ENCODE measurements around the gene WNT6.

Gene WNT6

DNA sequence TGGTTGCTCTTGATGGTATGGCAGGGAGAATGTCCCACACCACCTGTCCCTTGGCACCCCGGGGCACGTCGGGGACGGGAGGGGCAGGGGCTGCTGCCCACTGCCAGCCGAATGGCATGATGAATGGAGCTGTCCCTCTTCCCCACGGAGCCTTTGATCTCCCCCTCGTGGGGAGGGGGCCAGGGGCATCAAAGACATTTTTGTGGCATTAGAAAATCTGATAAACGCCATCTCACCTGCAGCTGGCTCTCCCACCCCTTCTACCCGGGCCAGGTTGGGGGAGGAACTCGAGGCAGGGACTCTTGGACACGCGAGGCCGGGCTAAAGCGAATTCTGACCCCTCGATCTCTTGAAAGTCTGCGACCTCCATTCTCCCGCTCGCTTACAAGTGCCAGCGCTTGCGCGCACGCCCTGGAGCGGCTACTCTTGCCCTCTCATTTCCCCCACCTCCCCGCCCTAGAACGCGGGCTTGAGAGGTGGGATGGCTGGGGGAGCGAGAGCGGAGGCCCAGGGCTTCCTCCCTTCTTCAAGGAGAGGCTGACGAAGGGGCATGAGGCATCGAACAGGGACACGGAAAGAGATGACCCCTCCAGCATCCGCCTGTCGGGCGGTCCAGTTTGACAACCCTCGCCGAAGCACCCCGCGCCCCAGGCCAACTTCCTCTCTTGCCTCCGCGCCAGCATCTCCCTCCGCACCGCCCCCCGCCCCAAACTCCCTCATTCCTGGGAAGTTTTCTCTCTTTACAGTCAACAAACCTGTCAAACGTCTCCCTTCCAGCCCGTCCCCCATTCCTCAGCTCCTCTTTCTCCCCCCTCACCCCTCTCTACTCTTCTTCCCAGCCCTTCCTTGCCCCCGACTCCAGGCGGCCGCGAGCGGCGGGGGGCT lies 692 bp upstream of the WNT6 start:
- no peak for DNase-seq

DNA sequence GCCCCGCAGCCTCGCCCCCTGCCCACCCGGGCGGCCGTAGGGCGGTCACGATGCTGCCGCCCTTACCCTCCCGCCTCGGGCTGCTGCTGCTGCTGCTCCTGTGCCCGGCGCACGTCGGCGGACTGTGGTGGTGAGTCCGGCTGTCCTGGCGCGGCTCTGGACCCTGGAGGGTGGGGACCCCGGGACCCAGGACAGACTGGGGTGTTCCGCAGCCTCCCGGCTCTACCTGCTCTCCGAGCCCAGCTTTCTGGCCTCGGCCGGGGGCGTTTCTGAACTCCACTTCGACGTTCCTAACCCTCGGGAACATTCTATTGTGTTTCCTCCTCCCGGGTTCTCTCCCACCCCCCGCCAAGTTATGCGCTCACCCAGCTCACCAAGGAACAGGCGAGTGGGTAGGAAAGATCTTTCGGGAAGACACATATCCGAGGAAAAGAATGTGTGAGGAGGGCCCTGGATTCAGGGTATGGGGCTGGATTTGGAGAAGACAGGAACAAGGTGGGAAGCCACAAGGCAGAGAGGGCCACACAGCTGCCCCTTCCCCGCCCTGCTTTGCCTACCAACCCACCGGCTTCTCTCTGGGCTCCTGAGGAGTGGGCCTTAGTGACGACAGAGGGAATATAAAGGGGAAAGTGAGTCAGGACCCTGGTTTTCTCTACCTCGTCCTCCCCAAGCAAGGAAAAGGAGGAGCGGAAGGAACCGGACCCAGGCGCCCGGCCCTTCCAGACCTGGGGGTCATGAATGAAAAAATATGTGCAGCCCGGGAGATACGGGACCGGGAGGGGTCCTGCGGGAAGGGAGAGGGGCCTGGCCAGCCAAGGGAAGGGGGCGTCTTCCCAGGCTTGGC lies 605 bp downstream of the WNT6 start:
- no peak for DNase-seq

GRCh38 chr2:218860950-218861381 lies 1.4 kb downstream of the WNT6 start:
- peak; percentile 91 for DNase-seq

DNA sequence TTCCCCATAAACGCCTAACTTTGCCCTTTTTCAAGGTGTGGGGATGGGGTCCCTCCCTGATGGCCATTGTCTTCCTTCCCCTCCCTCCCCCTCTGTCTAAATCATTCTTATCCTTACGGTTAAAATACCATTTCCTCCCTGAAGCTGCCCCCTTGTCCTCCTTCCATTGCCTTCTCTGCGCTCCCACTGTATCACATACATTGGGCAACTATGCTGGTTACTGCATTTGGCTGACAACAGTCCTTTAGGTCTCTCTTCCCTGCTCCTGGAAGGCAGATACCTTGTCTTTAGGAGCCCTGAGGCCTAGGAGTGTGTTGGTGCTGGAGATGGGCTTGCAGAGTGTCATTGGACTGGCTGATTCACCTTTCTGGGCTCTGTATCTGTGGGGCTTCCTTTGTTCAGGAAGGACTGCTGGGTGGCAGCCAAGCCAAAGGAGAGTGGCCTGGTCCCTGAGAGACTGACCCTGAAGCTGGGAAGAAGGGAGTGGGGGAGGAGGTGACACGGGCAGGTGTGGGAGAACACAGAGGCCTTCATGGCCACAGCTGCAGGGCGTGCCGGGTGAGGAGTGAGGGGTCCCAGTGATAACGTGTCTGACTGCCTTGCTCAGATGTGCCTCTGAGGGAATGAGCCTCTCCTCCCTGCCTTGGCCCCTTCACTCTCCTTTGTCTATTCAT lies 2.2 kb downstream of the WNT6 start:
- no peak for DNase-seq

GRCh38 chr2:218863021-218863520 lies 3.5 kb downstream of the WNT6 start:
- DNase-seq: no peak

DNA sequence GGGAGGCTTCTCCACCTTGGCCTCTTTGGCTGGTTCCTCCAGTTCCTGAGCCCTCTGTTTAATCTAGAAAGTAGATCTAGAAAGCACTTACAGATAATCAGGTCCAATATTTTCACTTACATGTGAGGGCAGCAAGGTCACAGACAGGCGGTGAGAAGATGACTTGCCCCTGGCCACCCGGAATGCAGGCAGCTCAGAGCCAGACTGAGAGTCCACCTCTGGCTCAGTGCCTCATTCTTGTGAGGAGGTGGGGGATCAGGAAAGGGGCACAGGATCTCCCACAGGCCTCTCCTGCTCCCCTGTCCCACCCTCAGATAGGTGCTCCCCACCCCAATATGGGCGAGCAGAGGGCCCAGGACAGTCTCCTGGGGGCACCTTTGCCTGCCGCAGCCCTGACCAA lies 5.8 kb downstream of the WNT6 start:
- DNase-seq: no peak

DNA sequence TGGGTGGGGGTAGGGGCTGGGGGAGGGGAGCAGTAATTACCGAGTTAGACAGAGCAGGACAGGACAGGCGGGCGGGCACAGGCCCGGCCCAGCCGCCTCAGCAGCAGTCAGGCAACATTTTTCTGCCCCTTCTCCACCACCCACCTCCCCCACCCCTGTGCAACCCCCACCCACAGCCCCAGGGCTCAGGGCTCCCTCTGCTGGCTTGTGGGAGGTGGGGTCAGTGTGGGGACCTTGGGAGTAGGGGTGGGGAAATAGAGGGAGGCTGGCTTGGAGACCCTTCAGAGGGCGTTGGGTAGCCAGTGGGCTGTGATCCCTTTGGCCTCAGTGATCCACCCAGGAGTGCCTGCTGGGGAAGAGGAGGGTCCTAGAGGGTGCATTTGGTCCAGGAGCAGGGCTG lies 6.4 kb downstream of the WNT6 start:
- DNase-seq: no peak

GRCh38 chr2:218867900-218868299 lies 8.3 kb downstream of the WNT6 start:
- DNase-seq: no peak

GRCh38 chr2:218869064-218869463 lies 9.5 kb downstream of the WNT6 start:
- DNase-seq: no peak

- no peak for DNase-seq
Measured at GRCh38 chr2:218870984-218871344, 11.4 kb downstream of the WNT6 start.

DNA sequence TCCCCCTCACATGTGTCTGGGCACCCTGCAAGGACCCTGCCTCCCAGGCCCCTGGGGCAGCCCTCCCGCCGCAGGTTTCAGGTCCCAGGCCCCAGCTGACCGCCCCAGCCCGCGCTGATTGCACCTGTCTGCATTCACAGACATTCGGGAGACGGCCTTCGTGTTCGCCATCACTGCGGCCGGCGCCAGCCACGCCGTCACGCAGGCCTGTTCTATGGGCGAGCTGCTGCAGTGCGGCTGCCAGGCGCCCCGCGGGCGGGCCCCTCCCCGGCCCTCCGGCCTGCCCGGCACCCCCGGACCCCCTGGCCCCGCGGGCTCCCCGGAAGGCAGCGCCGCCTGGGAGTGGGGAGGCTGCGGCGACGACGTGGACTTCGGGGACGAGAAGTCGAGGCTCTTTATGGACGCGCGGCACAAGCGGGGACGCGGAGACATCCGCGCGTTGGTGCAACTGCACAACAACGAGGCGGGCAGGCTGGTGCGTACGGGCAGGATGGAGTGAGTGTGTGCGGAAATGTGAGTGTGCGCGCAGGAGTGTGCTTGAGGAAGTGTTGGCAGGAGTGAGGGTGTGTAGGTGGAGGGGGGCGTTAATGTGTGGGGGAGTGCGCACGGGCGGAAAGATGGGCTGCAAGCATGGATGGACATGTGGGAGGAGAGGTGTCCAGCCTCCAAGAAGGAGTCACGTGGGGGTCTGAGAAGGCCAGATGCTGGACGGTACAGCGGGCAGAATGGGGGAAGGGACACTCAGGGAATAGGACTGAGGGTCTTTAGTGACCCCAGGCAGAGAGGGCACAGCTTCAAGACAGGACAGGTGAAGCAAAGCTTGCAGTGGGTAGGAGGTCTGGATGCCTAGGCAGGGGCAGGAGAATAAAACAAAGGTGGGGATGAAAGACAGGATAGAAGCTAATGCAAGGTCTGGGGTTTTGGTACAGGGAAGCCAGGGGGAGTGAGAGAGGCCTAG lies 12.0 kb downstream of the WNT6 start:
- DNase-seq: no peak

DNA sequence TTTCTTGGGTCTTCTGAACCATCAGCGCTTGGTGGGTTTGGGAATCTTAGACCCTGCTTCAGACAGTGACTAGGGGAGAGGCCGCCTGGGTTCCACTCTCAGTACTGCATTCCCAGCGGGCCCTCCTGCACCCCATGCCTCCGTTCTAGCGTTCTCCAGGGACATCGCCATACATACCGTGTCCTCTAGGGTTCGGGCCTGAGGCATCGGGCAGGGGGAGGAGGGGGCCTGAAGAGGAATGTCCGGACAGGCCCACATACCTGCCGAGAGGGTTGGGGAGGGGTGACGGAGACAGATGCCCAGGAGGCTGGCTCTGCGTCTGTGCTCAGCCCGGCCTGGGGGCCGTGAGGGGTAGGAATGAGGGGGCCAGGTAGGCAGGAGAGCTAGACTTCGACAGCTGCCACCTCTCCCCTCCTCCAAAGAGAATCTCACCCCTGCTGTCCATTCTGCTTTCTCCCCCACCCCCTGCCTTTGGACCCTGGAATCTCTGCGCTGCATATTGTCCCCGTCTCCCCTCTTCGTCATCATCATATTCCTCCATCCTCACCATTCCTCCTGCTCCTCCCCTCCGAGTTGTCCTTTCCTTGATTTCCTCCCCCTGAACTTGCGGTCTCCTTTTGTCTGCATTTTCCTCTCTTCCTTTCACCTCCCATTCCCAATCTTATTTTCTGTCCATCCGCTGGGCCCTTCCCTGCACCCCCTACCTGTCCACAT lies 13.2 kb downstream of the WNT6 start:
- no peak for DNase-seq

- DNase-seq: no peak
Measured at GRCh38 chr2:218873359-218874194, 14.0 kb downstream of the WNT6 start.

DNA sequence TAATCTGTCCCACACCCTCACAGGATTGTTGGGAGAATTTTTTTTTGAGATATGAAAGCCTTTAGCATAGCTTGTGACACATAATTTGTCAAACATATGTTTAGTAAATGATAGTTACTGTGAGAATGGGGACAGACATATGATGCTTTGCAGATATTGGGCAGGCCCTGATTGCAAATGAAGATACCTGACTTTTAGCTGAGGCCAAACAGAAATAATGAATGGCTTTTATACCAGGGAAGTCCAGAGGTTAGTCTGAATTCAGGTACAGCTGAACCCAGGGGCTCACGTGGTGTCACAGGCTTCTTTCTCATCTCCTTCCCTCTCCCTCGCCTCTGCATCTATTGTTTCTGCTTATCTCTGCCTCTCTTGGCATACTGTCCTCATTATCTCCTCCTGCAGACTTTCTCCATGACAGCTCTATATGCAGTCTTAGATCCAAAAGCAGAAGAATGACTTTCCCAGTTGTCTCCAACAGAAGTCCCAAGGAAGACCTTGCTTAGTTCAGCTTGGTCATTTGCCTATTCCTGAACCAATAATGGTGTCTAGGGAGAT lies 16.2 kb downstream of the WNT6 start:
- no peak for DNase-seq

- peak; percentile 46 for DNase-seq
Measured at GRCh38 chr2:218876562-218877219, 17.1 kb downstream of the WNT6 start.

DNA sequence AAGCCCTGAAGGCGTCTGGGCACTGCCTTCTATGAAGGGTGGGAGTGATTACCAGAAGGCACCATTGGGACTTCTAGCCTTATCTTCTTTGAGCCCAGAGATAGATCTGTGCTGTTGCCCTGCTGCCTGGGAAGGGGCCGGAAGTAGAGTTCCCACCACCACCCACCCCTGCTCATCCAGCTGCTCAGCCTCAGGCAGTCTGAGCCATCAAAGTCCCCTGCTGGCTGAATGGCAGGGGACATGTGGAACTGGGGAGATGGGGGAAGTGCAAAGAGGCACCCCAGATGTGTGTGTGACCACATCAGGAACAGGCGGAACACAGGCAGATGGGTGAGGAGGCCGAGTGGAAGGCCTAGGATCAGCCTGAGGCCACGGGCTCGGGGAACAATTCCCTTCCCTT lies 17.7 kb downstream of the WNT6 start:
- DNase-seq: no peak

GRCh38 chr2:218877891-218878290 lies 18.3 kb downstream of the WNT6 start:
- DNase-seq: no peak

GRCh38 chr2:218878486-218878885 lies 18.9 kb downstream of the WNT6 start:
- DNase-seq: no peak

DNA sequence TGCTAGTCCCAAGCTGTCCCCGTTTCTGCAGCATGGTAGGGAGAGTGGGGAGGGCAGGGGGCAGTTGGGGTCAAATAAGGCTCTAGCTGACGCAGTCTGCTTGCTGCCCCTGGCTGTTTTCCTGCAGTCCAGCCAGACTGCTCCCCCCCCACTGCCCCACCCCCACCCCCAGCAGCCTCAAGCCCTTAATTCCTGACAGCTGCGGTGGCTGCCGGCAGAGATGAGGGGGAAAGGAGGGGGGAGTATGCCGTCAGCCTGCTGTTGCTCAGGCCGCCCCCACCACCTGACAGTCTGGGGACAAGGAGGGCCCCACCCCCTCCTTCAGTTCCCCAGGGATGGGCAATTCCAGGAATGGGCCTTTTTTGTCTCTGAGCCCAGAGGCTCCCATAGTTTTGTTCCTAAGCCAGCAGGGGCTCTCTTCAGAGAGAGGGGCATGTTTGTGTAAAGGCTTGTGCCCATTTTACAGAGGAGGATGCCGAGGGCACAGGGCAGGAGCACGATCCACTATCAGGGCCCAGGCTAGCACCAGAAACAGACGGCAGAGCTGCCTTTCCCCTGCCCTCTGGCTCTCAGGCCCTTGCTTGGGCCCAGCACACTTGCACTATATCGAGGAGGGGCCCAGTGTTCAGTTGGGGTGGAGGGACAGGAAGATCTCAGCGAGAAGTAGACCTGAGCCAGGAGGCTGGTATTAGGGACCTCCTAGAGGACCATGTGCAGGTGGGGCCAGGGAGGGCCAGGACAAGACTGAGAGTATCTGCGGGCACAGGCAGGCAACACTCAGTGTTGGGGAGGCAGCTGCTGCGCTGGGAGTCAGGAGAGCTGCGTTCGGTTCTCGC lies 19.5 kb downstream of the WNT6 start:
- DNase-seq: no peak
